NCI-H128 (cell line): ENCODE data around the gene PTS.
A peak's percentile ranks its signal among the peaks of the same experiment; 100 is the strongest.

Source experiments
- DNase-seq: peaks from one replicate; lab custom pipeline; 2025; ENCODE audit not compliant: unreplicated experiment; lab: John Stamatoyannopoulos, UW

The PTS gene

DNA sequence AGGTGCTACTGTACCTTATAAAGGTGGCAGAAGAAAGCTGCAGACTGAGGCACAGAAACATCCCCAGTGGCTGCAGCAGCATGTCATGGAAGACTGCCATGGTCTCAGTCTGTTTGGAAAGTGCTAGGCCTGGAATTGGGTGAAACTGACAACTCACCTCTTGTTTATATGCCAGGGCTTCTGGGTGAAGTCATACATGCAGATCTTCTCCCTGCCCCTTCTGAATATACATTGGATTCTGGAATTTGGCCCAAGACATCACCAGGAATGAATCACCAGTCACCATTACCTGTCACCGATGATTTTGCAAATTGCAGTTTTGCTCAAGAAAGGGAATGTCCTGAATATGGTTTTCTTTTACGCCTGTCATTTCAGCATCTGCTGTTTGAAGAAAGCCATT, 34.3 kb downstream of the PTS start, which contains the start of gene PLET1:
Gene PLET1 (minus strand): TSS at position 371 of the 400 bp plus-strand sequence. CDS start 271 bp downstream, at position 100.
- no peak for DNase-seq

DNA sequence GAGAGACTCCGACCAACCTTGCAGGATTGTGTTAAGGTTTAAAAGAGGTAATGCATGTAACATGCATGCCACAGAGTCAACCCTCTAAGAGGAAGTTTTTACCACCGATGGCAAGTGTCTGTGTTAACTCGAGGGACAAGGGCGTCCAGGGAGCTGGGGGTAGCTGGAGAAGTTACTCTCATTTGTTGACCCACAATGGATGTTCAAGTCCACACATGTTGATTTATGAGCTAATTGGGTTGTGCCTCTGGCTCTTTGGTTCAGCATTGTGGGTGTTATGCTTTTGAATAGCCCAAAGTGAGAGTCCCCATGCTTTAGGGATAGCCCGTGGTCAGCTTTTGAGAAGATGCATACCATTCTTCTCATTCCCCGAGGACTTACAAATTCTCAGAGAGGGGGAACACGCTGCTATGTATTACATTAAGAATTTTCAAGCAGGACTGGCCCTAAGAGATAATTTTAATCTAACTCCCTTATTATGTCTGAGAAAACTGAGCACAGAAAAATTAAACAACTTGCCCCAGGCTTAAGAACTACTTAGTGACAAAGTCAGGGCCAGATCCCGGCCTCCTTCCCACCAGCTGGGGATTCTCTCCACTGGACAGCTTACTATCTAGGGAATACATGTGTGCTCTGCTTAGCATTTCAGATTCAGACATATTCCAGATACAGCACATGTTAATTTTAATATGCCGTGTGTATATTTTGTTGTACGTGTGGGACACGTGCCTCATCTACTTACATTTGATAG, 39.6 kb downstream of the PTS start:
- DNase-seq = no peak

DNA sequence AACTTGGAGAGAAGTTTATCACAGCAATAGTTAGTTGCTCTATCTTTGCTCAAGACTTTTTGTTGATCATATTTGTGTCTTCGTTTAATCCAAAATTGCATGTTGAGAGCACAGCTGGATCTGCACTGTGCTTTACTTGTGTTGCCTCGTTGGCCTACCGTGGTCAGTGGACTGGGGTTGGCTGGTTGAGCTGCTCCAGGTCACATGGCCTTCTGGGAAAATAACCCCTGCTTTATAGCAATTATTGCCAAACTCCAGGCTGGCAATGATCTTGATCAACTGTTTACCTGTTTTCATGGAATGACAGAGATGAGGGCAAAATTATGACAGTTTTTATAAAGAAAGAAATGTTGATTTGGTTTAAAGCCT, 40.2 kb downstream of the PTS start:
- DNase-seq = no peak

DNA sequence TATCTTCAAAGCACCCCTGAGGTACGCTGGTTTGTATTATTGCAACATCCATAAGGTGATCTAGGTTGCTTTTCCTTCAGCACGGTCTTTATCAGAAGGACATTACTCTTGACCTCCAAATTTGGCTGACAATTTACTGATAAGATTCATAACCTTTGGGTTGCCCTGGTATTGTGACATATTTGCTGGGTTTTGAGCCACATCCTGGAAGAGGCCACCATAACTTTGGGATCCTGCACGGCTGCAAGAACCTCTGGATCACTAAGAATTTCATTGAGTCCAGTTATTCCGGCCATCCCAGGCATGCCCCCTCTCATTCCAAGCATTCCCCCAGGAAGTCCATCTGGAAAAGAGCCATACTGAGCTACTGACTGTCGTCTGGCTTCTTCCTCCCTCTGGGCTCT, 41.0 kb downstream of the PTS start:
- DNase-seq = no peak

DNA sequence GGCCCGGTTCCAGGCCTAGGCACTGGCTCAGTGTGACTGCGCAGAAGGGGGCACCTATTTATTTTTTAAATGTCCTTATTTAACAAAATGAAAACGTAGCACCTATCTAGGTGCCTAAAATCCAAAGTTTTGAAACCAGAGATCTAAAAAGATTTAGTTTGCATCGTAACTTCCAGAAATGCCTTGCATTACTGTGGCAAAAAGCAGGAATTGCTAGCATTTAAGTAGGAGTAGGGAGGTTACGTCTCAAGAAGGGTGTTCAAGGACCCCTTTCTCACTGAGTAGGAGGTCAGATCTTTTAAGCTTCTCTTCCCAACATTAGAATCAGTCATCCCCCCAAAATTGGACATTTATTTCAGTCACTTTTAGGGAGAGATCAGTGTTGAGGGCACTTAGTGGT, 42.2 kb downstream of the PTS start:
- no peak for DNase-seq

DNA sequence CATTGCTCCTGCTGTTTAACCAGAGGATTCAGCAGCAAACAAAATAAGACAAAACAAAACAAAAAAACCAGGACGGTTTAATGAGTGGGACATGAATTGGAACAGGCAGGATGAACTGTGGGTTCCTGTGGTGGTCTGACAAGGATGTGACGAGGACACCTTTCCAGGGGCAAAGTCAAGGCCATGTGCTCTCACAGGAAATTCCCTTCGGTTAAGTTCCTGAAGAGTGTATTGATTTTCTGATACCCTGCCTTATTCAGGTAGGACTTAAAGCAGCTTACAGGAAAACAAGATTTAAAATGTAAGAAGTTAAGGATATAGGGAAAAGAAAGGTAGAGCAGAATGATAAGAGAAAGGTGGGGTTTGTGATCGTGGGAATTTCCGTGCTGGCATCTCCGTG, 42.9 kb downstream of the PTS start:
- no peak for DNase-seq

DNA sequence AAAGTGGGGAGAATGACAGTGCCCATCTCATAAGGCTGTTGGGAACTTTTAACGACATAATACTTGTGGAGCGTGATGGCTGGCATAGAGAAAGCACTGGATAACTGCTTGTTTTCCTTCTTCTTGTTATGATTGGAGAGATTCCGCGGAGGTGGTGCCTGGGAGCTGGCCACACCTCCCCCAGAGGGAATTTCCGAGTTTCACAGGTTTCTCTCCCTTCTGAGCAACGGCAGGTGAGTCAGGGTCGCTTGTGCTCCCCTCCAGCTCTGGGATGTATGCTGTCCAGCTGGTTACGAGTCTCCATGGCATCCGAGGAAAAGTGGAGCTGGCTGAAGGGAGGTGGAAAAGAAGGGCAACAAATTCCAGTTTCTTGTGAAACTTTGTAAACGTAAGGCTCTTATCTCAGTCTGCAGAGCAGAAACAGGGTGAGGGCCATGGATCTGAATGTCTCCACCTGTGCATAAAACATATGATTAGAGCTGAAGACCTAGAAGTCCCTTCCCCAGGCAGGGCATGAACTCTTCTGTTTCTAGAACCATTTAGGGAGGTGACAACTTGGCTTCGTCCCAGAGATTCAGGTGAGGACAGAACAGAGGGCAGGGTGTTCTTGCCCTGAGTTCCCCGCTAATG, 44.4 kb downstream of the PTS start:
- no peak for DNase-seq

DNA sequence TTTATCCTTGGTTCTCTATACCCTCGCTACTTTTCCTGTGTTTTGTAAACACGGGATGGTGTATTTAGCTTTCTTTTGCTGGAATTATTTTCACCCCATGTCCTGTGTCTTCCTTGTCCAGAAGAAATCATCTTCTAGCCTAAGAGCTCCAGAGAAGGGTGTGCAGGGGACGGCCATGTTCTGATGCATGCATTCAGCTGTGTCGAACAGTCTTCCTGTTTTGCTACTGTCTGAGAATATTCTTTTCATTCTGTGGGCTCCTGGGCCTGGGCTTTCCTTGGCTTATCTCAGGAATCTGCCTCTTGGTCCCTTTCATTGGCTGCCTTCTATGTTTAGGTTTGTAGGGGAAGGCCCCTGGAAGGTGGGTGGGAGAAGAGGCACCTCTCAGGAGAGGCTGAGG, 45.0 kb downstream of the PTS start:
- DNase-seq = no peak

DNA sequence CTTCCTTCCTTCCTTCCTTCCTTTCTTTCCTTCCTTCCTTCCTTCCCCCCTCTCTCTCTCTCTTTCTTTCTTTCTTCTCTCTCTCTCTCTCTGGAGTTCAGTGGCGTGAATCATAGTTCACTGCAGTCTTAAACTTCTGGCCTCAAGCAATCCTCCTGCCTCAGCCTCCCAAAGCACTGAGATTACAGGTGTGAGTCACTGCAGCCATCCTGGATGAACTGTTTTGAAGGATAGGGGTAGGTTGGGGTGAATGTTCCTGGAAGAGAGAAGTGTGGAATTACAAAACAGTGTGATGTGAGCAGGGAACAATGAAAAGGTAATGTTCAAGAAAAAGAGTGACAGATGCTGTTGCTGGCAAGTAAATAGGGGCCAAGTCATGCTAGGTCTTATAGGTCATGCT, 46.8 kb downstream of the PTS start:
- DNase-seq = no peak

DNA sequence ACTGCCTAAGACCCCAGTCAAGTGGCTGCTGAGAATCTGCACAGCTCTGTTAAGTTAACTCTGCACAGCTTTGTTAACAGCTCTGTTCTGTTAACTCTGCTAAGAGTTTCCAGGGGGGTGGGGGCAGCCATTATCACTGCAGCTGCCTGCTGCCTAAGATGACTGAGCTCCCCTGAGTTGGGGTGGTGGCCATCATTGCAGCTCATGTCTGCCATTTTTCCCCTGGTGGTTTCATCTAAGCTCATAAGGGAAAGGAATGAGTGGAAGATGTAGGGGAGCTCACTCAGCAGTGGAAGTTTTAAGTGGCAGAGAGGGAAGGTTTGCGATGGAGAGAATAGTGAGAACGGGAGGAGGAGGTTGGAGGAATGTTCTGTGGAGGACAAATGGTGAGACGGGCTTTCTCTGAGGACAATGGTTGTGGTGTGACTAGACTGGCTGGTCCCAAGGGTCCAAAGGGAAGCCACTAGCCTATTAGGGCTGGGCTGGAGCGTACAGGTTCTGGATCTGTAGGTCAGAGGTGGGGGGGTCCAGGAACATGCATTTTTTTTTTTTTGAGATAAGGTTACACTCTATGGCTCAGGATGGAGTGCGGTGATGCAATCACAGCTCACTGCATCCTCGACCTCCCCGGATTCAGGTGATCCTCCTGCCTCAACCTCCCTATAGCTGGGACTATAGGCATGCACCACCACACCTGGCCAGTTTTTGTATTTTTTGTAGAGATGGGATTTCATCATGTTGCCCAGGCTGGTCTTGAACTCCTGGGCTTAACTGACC, 48.0 kb downstream of the PTS start:
- no peak for DNase-seq

DNA sequence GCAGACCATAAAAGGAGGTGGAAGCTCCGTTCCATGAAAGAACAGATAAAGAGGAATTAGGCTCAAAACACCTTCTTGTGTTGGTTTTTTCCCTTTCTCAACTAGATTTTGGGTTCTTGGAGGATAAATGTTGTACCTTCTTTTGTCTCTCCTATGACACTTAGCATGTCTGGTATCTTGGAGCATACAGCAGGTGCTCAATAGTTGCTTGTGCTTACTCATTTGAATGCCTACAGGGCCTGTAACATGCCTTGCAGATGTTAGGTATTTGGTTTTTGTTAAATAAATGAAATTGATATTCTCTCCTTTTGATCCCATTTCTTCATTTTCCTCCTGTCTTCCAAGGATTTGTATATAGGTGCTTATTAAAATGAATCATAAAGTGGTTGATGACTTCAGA, 50.8 kb downstream of the PTS start:
- DNase-seq = no peak

DNA sequence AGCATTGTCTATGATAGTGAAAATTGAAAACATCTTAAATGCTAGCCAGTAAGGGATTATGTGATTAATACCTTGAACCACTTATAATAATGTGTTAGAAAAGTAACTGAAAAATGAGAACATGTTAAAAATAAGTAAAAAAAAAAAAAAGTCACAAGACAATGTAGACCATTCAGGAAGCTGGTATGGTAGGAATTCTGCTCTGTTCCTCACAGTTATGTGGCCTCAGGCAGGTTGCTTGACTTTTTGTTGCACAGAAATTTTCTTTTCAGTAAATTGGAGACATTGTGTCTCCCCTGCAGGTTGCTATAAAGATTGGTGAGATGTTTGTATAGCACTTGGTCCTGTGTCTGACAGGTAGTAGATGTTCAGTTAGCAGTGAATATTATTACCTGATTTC, 51.7 kb downstream of the PTS start:
- no peak for DNase-seq

DNA sequence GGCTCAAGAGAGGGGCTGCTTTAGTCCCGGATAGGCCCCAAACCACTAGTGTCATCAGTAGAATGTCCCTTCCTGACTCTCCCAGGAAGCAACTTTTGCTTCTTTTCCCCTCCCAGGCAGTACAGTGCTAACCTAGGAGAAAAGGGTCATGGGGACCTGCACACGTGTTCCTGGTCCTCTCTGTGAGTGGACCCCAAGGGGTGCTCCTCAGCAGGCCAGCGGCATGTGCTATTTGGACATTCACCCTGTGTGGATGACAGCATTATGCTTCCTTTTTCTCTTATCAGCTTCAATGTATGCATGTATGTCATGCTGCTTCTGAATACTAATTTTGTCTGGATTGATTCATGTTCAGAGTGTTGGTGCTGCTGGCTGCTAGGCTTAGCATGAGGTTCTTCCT, 52.6 kb downstream of the PTS start:
- no peak for DNase-seq

DNA sequence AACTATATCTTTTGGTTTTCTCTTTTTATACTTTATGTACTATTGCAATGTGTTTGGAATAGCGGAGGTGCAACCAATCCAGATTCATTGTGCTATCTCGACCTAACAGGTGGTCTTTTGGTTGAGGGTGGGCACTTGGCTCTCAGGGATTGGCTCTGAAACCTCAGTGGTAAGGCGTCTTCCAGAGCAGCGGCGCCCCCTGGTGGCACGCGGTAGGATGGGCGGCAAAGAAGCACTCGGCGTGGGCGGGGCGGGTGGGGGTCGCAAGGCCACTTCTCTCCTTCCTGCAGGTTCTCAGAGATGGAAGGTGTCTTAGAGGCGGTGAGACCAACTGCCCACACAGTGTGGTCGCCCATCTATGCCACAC, 53.7 kb downstream of the PTS start:
- DNase-seq = peak; percentile 15

DNA sequence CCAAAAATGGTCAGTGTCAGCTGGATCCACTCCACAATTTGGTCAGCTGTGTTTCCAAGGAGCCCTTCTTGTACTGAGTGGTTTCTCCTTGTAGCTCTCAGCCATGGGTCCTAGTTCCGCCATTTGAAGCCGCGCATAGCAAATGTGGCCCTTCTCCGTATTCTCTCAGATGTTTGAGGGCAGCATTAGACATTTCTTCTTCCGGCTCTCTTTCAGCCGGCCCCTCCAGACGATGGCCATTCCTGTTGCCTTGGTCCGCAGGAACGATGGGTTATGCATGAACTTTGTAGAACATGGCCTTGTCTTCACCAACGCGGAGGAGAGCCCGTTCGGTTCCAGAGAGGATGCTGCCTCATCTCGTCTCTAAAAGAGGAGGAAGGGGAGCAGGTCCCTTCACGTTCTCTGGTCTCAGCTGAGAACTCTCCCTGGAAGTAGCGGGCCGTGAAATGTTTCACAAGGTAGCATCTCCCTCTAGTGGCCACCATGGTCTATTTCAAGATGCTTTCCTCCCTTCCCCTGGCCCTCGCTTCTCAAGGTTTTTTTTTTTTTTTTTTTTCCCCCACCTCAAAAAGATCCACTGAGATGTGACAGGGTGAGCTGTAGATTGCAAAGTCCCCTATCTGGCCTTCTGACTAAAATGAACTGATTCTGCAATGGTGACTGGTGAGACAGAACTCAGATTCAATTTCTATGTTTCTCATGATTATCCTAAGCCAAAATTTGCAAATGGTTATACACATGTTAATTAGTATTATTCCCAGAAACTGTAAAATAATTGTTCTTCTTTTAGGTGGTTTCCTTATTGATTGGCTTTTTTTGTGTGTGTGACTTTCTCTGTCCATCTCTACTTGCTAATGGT, 54.3 kb downstream of the PTS start:
- DNase-seq = peak; percentile 69

DNA sequence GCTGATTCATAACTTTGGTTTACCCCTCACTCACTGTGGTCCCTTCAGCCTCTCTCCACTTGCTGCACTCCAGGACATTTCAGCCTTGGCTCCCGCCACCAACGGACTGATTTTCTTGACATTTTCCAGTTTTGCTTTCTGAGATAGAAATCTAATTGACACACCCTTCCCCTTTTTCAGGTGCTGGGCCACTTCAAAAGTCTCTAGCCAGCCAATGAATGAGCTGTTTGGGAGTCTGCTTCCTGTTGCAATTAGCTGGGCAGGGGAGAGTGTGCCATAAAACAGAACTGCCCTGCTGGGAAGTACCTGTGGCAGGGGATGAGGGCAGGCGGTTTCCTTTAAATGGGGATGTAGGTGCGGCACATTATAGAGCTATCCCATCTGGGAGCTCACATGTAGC, 55.5 kb downstream of the PTS start:
- no peak for DNase-seq
